Liver (tissue), 9 donors: Measurements from ENCODE around the gene SLC6A5. TPM values are rescaled to one million over a fixed set of nuclear protein-coding genes. Genes with fewer than 3 reads are reported as not detected.
A peak's percentile ranks its signal among the peaks of the same experiment; 100 is the strongest.

Experiments used
- DNase-seq: peaks from one replicate; pipeline ENCODE4 v3.0.0-alpha.2; 2017; ENCODE audit warnings: low spot score
- H3K27ac ChIP-seq, 2 donors: one replicate each; pipeline ENCODE4 v1.7.0; 2013; ENCODE audit warnings: inconsistent platforms in 2 of 2, low read length in 2 of 2, control low read depth in 1 of 2, low read depth in 1 of 2, mild to moderate bottlenecking in 1 of 2
- H3K27me3 ChIP-seq, 4 donors: one replicate each; pipeline versions ENCODE4 v1.6.1 to v1.7.0; 2013; ENCODE audit warnings: low read length in 3 of 4, inconsistent platforms in 1 of 4, mild to moderate bottlenecking in 1 of 4, moderate library complexity in 1 of 4; ENCODE audit not compliant: control insufficient read depth in 4 of 4, insufficient read depth in 4 of 4
- H3K36me3 ChIP-seq, 4 donors: one replicate each; pipeline versions ENCODE4 v1.6.1 to v1.7.0; 2013; ENCODE audit warnings: low read length in 3 of 4, mild to moderate bottlenecking in 3 of 4, low read depth in 1 of 4, moderate library complexity in 1 of 4; ENCODE audit not compliant: control insufficient read depth in 4 of 4, insufficient read depth in 3 of 4
- H3K4me1 ChIP-seq, 4 donors: one replicate each; pipeline versions ENCODE4 v1.6.1 to v1.7.0; 2013; ENCODE audit warnings: low read length in 3 of 4, mild to moderate bottlenecking in 3 of 4, moderate library complexity in 1 of 4; ENCODE audit not compliant: control insufficient read depth in 4 of 4, insufficient read depth in 4 of 4
- H3K4me3 ChIP-seq, 3 donors: one replicate each; pipeline versions ENCODE4 v1.6.1 to v1.7.0; 2013; ENCODE audit warnings: low read length in 3 of 3, control low read depth in 1 of 3, low read depth in 1 of 3, mild to moderate bottlenecking in 1 of 3
- H3K9ac ChIP-seq, 2 donors: one replicate each; pipeline ENCODE4 v1.7.0; 2013; ENCODE audit warnings: low read length in 2 of 2, mild to moderate bottlenecking in 2 of 2, moderate library complexity in 2 of 2, control low read depth in 1 of 2, low read depth in 1 of 2
- H3K9me3 ChIP-seq, 4 donors: one replicate each; pipeline versions ENCODE4 v1.6.1 to v1.7.0; 2013; ENCODE audit warnings: low read length in 3 of 4; ENCODE audit not compliant: control insufficient read depth in 4 of 4
- CTCF ChIP-seq: fragments of 150-350 bp; IDR thresholded peaks from 2 replicates; pipeline ENCODE4 v1.5.1; 2017; ENCODE audit warnings: improper control_type of control experiment, low read depth, low read length; ENCODE audit not compliant: missing input control
- EGR1 ChIP-seq, 2 donors: IDR thresholded peaks; 2 replicates each; pipeline ENCODE4 v1.6.1; 2016 to 2018; ENCODE audit warnings: antibody characterized with exemption in 2 of 2, low read depth in 2 of 2
- FOXA1 ChIP-seq: IDR thresholded peaks from 2 replicates; pipeline ENCODE4 v1.6.1; 2016; ENCODE audit warnings: antibody characterized with exemption
- FOXA2 ChIP-seq: IDR thresholded peaks from 2 replicates; pipeline ENCODE4 v1.6.1; 2016; ENCODE audit warnings: antibody characterized with exemption
- HNF4A ChIP-seq, 2 donors: conservative IDR thresholded peaks; 2 replicates each; pipeline ENCODE4 v1.6.1; 2016; ENCODE audit warnings: antibody characterized with exemption in 2 of 2, mild to moderate bottlenecking in 2 of 2
- HNF4G ChIP-seq: IDR thresholded peaks from 2 replicates; pipeline ENCODE4 v1.6.1; 2016; ENCODE audit warnings: antibody characterized with exemption
- JUND ChIP-seq, 2 donors: IDR thresholded peaks; 2 replicates each; pipeline ENCODE4 v1.6.1; 2016; ENCODE audit warnings: antibody characterized with exemption in 2 of 2
- MAX ChIP-seq: IDR thresholded peaks from 2 replicates; pipeline ENCODE4 v1.6.1; 2016; ENCODE audit warnings: antibody characterized with exemption
- NR2F2 ChIP-seq: IDR thresholded peaks from 2 replicates; pipeline ENCODE4 v1.6.1; 2016; ENCODE audit warnings: antibody characterized with exemption
- RAD21 ChIP-seq, 2 donors: IDR thresholded peaks; 2 replicates each; pipeline ENCODE4 v1.6.1; 2016; ENCODE audit warnings: antibody characterized with exemption in 2 of 2, mild to moderate bottlenecking in 2 of 2
- REST ChIP-seq: IDR thresholded peaks from 2 replicates; pipeline ENCODE4 v1.6.1; 2016; ENCODE audit warnings: antibody characterized with exemption, mild to moderate bottlenecking
- RXRA ChIP-seq, 2 donors: IDR thresholded peaks; 2 replicates each; pipeline ENCODE4 v1.6.1; 2017 to 2018; ENCODE audit warnings: antibody characterized with exemption in 2 of 2, mild to moderate bottlenecking in 1 of 2
- SP1 ChIP-seq: IDR thresholded peaks from 2 replicates; pipeline ENCODE4 v1.6.1; 2018; ENCODE audit warnings: antibody characterized with exemption, mild to moderate bottlenecking
- TAF1 ChIP-seq: conservative IDR thresholded peaks from 2 replicates; pipeline ENCODE4 v1.6.1; 2016; ENCODE audit warnings: antibody characterized with exemption, mild to moderate bottlenecking
- YY1 ChIP-seq: IDR thresholded peaks from 2 replicates; pipeline ENCODE4 v1.6.1; 2016; ENCODE audit warnings: antibody characterized with exemption, mild to moderate bottlenecking
- ZBTB33 ChIP-seq: IDR thresholded peaks from 2 replicates; pipeline ENCODE4 v1.6.1; 2016; ENCODE audit warnings: antibody characterized with exemption
- WGBS: extraction: QIAGEN DNeasy Blood & Tissue Kit; methylation state at CpG from one replicate; pipeline ENCODE4 v1.1.7; 2013; 5-methylcytosine and 5-hydroxymethylcytosine counted together
- polyA plus RNA-seq, 2 donors: library from polyadenylated mRNA; stranded (reverse) in 1 of 2; unstranded in 1 of 2; fragments of 200-250 nt in 1 of 2; fragments of >200 nt in 1 of 2; fragmentation: Nextera tagmentation in 1 of 2; extraction: Ambion mirVana in 1 of 2; gene quantifications; one replicate each; pipeline versions ENCODE4 v1.2.1 to v1.2.3, GENCODE V29; 2013 to 2015
- total RNA-seq, 2 donors: library from RNA; depleted of rRNA; stranded (reverse); fragments of >200 nt; gene quantifications; one replicate each; pipeline ENCODE4 v1.2.3, GENCODE V29; 2014
- TF ChIP-seq, protein P1 (sequence below): IDR thresholded peaks from 2 replicates; pipeline ENCODE4 v1.6.1; 2016; ENCODE audit warnings: antibody characterized with exemption
- donor health status: healthy.
- donor health status: healthy.
- donor health status: healthy.
- donor health status: healthy.
- donor health status: healthy.

SLC6A5 gene
- total and polyA plus RNA-seq, 4 donors: not detected

DNA sequence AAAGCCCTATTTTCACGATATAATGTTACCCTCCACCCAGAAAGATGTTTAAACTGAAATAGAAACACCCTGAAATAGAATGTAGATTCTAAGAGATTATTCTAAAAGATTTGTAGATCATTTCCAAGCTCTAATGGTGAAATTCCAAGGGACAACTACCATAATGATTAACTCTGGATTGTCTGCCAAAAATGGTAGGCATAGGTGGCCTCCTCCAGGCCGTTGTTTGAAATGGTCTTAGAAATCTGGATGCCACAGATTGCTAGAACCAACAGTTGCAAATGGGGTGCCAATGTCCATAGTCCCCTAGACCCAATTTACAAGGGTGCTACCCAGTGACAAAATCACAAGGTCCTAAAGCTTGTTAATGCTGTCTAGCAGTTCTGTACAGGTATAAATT is 6.7 kb upstream of the SLC6A5 start:
- H3K9ac ChIP-seq: no peak overlapping the region
- H3K27me3 ChIP-seq: peaks cover 0 to 13% (median 8%) of the 10 kb centered on the region in 4 donors
- no peak overlapping the region for H3K27ac ChIP-seq
- H3K4me3 ChIP-seq: no peak overlapping the region
- H3K36me3 ChIP-seq: no peaks in the 10 kb centered on the region
- no peak for DNase-seq
- WGBS: 25% methylated on average over 2 of the region's 2 CpGs
- H3K4me1 ChIP-seq: peaks cover 0 to 13% (median 5%) of the 10 kb centered on the region in 4 donors
- TF ChIP-seq FOXA2 (no peak), REST (no peak), CTCF (peak; percentile 36), ZBTB33 (no peak), NR2F2 (no peak), HNF4G (no peak), MAX (no peak), RXRA (IDR thresholded peaks at IDR 0.05) (no peak), HNF4A (conservative IDR thresholded peaks at IDR 0.05) (no peak), TAF1 (no peak), YY1 (peak; percentile 51), SP1 (no peak), EGR1 (IDR thresholded peaks at IDR 0.05; ENCODE audit: low read depth in 2 of 2) (no peak), FOXA1 (no peak), RAD21 (IDR thresholded peaks at IDR 0.05) (peak; percentile 74 to 76), JUND (IDR thresholded peaks at IDR 0.05) (no peak)
- TF ChIP-seq, protein P1, sequence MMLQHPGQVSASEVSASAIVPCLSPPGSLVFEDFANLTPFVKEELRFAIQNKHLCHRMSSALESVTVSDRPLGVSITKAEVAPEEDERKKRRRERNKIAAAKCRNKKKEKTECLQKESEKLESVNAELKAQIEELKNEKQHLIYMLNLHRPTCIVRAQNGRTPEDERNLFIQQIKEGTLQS: no peak
- no peaks in the 10 kb centered on the region for H3K9me3 ChIP-seq
